ENCODE results near the gene PPRC1. TPM values are rescaled to one million over a fixed set of nuclear protein-coding genes. Genes with fewer than 3 reads are reported as not detected.

Gene PPRC1
- total and polyA plus RNA-seq, 12 donors: 11.1 to 39.9 (median 22.4) TPM

GRCh38 chr10:102163342-102163989 is 30.6 kb downstream of the PPRC1 start:
- WGBS, 4 donors: 60 to 76% (median 72%) methylated on average over 4 of the region's 4 CpGs
- Histone ChIP-seq H3K4me3 (no peak overlapping the region), H3K36me3 (replicated peaks in 1 of 2) (peaks cover 0 to 56% of the 10 kb centered on the region in 2 donors), H3K4me1 (replicated peaks in 1 of 2) (no peaks in the 10 kb centered on the region), H3K9me3 (replicated peaks in 1 of 3) (no peaks in the 10 kb centered on the region), H3K27me3 (no peaks in the 10 kb centered on the region), H3K27ac (no peak overlapping the region)
- intact Hi-C loops (cut with DNase I): no loop called here
- DNase-seq: no peak
- no peak for TF ChIP-seq POLR2A (IDR thresholded peaks at IDR 0.05)

DNA sequence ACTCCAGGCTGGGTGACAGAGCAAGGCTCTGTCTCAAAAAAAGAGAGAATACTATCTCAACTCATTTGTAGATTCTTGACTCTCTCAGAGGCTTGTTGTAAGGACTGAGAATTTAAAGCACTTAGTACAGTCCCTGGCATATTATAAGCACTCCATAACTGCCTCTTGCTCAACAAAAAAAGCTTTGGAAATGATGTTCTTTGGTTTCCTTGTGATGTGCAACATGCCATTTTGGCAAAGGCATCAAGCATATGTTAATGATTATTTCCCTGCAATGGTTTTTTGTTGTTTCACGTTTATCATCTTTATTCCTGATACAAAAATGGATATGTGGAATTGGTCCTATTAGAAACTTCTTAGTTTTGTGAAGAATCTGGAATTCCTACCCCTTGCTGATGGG is 35.0 kb downstream of the PPRC1 start:
- no peak overlapping the region for H3K4me3 ChIP-seq
- H3K36me3 ChIP-seq (replicated peaks in 1 of 2): peaks cover 0 to 12% of the 10 kb centered on the region in 2 donors
- no peak overlapping the region for H3K27ac ChIP-seq
- H3K4me1 ChIP-seq (replicated peaks in 1 of 2): no peaks in the 10 kb centered on the region
- H3K27me3 ChIP-seq: no peaks in the 10 kb centered on the region
- TF ChIP-seq, protein P1, sequence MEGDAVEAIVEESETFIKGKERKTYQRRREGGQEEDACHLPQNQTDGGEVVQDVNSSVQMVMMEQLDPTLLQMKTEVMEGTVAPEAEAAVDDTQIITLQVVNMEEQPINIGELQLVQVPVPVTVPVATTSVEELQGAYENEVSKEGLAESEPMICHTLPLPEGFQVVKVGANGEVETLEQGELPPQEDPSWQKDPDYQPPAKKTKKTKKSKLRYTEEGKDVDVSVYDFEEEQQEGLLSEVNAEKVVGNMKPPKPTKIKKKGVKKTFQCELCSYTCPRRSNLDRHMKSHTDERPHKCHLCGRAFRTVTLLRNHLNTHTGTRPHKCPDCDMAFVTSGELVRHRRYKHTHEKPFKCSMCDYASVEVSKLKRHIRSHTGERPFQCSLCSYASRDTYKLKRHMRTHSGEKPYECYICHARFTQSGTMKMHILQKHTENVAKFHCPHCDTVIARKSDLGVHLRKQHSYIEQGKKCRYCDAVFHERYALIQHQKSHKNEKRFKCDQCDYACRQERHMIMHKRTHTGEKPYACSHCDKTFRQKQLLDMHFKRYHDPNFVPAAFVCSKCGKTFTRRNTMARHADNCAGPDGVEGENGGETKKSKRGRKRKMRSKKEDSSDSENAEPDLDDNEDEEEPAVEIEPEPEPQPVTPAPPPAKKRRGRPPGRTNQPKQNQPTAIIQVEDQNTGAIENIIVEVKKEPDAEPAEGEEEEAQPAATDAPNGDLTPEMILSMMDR (IDR thresholded peaks at IDR 0.05): no peak
- no peak for TF ChIP-seq POLR2A (IDR thresholded peaks at IDR 0.05)
- H3K9me3 ChIP-seq (replicated peaks in 1 of 3): no peaks in the 10 kb centered on the region
- DNase-seq: no peak
- intact Hi-C loops (cut with DNase I): no loop called here
- 38 to 55% (median 45%) methylated on average over 1 of the region's 1 CpG for WGBS, 4 donors

- intact Hi-C loops (cut with DNase I): no loop called here
- no peaks in the 10 kb centered on the region for H3K9me3 ChIP-seq (replicated peaks in 1 of 3)
- H3K4me3 ChIP-seq: no peak overlapping the region
- no peaks in the 10 kb centered on the region for H3K4me1 ChIP-seq (replicated peaks in 1 of 2)
- no peaks in the 10 kb centered on the region for H3K36me3 ChIP-seq (replicated peaks in 1 of 2)
- H3K27me3 ChIP-seq: no peaks in the 10 kb centered on the region
- 46 to 85% (median 57%) methylated on average over 3 of the region's 3 CpGs for WGBS, 4 donors
- H3K27ac ChIP-seq: no peak overlapping the region
- DNase-seq: no peak
- TF ChIP-seq POLR2A (IDR thresholded peaks at IDR 0.05): no peak
- TF ChIP-seq, protein P1 (IDR thresholded peaks at IDR 0.05): no peak
Measured at GRCh38 chr10:102170602-102171001, 37.8 kb downstream of the PPRC1 start.

- DNase-seq: no peak
- intact Hi-C loops (cut with DNase I): no loop called here
- H3K27ac ChIP-seq: no peak overlapping the region
- no peak for TF ChIP-seq POLR2A (IDR thresholded peaks at IDR 0.05)
- TF ChIP-seq, protein P1 (IDR thresholded peaks at IDR 0.05): no peak
- H3K4me3 ChIP-seq: no peak overlapping the region
- no peaks in the 10 kb centered on the region for H3K4me1 ChIP-seq (replicated peaks in 1 of 2)
- no peaks in the 10 kb centered on the region for H3K27me3 ChIP-seq
- 83 to 90% (median 85%) methylated on average over 7 to 8 of the region's 8 CpGs for WGBS, 4 donors
- no peaks in the 10 kb centered on the region for H3K36me3 ChIP-seq (replicated peaks in 1 of 2)
- H3K9me3 ChIP-seq (replicated peaks in 1 of 3): no peaks in the 10 kb centered on the region
Measured at GRCh38 chr10:102172288-102172687, 39.4 kb downstream of the PPRC1 start.

DNA sequence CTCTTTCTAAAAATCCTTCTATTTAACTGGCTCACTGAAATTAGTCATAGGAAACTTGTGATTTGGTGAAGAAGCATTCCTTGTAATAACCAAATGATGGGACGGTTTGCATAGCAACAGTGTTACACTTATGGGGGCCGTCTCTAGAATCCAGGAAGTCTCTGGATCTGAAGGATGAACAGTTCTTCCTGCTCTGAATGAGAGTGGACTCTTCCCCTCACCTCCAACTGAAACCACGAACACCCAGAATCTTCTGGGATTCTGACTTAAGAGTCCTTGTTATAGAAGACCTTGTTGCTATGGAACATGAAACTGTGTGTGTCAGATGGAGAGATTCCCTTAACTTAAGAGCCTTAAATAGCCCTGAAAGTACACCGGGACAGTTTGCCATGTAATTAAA is 42.6 kb downstream of the PPRC1 start:
- Histone ChIP-seq H3K27ac (no peak overlapping the region), H3K36me3 (replicated peaks in 1 of 2) (no peaks in the 10 kb centered on the region), H3K27me3 (no peaks in the 10 kb centered on the region), H3K4me3 (no peak overlapping the region), H3K9me3 (replicated peaks in 1 of 3) (no peaks in the 10 kb centered on the region), H3K4me1 (replicated peaks in 1 of 2) (no peaks in the 10 kb centered on the region)
- 44 to 58% (median 52%) methylated on average over 4 of the region's 4 CpGs for WGBS, 4 donors
- TF ChIP-seq POLR2A (IDR thresholded peaks at IDR 0.05): no peak
- TF ChIP-seq, protein P1 (IDR thresholded peaks at IDR 0.05): no peak
- DNase-seq: no peak
- intact Hi-C loops (cut with DNase I): no loop called here

Measured in adrenal gland (tissue), 12 donors.